Adrenal gland (tissue), 12 donors: ENCODE measurements around the gene GATA1. TPM values are rescaled to one million over a fixed set of nuclear protein-coding genes. Genes with fewer than 3 reads are reported as not detected.

Experiments used
- DNase-seq, 7 donors: peaks; one replicate each; pipeline ENCODE4 v3.0.0-alpha.2; 2019 to 2020
- H3K27ac ChIP-seq, 5 donors: fragments of 200-600 bp; sonication (generic) in 4 of 5; 1 replicate in 3 of 5; 2 replicates in 2 of 5; pipeline versions ENCODE4 v1.5.1 to v1.8.0; 2016 to 2020; ENCODE audit warnings: mild to moderate bottlenecking in 1 of 5
- H3K27me3 ChIP-seq: fragments of 200-600 bp; 2 replicates; pipeline ENCODE4 v1.8.0; 2021
- H3K36me3 ChIP-seq, 2 donors: fragments of 200-600 bp; replicated peaks in 1 of 2; 1 replicate in 1 of 2; 2 replicates in 1 of 2; pipeline versions ENCODE4 v1.5.1 to v1.8.0; 2018 to 2022
- H3K4me1 ChIP-seq, 2 donors: fragments of 200-600 bp; replicated peaks in 1 of 2; 1 replicate in 1 of 2; 2 replicates in 1 of 2; pipeline versions ENCODE4 v1.5.1 to v1.8.0; 2018 to 2021
- H3K4me3 ChIP-seq, 4 donors: fragments of 200-600 bp; sonication (generic) in 3 of 4; one replicate each; pipeline ENCODE4 v1.5.1; 2016 to 2018
- H3K9me3 ChIP-seq, 3 donors: fragments of 200-600 bp; sonication (generic) in 1 of 3; replicated peaks in 1 of 3; 1 replicate in 2 of 3; 2 replicates in 1 of 3; pipeline versions ENCODE4 v1.5.1 to v1.8.0; 2016 to 2021
- CTCF ChIP-seq, 6 experiments: fragments of 450-650 bp in 4 of 6; fragments of 200-600 bp in 2 of 6; sonication (generic) in 1 of 6; IDR thresholded peaks; 1 replicate in 5 of 6; 2 replicates in 1 of 6; pipeline versions ENCODE4 v1.5.1 to v1.8.0; 2016 to 2021; ENCODE audit warnings: antibody characterized with exemption in 6 of 6, mild to moderate bottlenecking in 2 of 6, moderate library complexity in 1 of 6
- POLR2A ChIP-seq, 2 donors: fragments of 450-650 bp; IDR thresholded peaks; one replicate each; pipeline ENCODE4 v1.6.1; 2017; ENCODE audit warnings: antibody characterized with exemption in 2 of 2, mild to moderate bottlenecking in 2 of 2, moderate library complexity in 1 of 2
- WGBS, 4 donors: extraction: QIAGEN DNeasy Blood & Tissue Kit in 2 of 4; methylation state at CpG; one replicate each; pipeline versions ENCODE4 v1.1.5 to v1.1.7; 2013 to 2017; 5-methylcytosine and 5-hydroxymethylcytosine counted together
- intact Hi-C, 2 donors: fragments of 100-400 bp; cut with DNase I; formaldehyde crosslinking; loops; one replicate each; pipeline versions ENCODE4 v1.14.1 to v1.15.0; 2022 to 2023
- polyA plus RNA-seq, 3 donors: library from polyadenylated mRNA; stranded (reverse); fragments of 200-250 nt in 2 of 3; fragments of 350-450 nt in 1 of 3; fragmentation: Illumina TruSeq in 1 of 3; extraction: RNeasy Lipid Tissue Mini Kit (QIAGEN cat#74804) in 1 of 3; gene quantifications; one replicate each; pipeline ENCODE4 v1.2.3, GENCODE V29; 2013 to 2014
- total RNA-seq, 9 donors: library from RNA; depleted of rRNA in 4 of 9; stranded (reverse); fragments of >200 nt in 4 of 9; fragments of 120-200 nt in 1 of 9; fragmentation: NEBNext Ultra II Directional in 1 of 9; extraction: Animal tissue kit (Norgen Biotek cat#: 25700) in 1 of 9; gene quantifications; one replicate each; pipeline versions ENCODE4 v1.1.0 to v1.2.4, GENCODE V29; 2013 to 2023
- donor health status: healthy with polysubstance abuse.
- donor health status: Bipolar disorder and iron deficiency.
- donor health status: DM: yes; HTN: yes; CAD: no.
- donor health status: DM: no; HTN: no; CAD: no.
- donor health status: DM: no; HTN: no; CAD: no.
- donor health status: DM: yes; HTN: yes; CAD: no.

Gene GATA1
- total and polyA plus RNA-seq, 12 donors, result 0.27 to 0.43 (median 0.33) TPM; not detected in 9

- DNase-seq, result no peak
- peaks cover 11% of the 10 kb centered on the region for H3K27me3 ChIP-seq
- intact Hi-C loops, result no loop called here
- H3K4me3 ChIP-seq, result no peak overlapping the region
- H3K27ac ChIP-seq, result no peak overlapping the region
- H3K9me3 ChIP-seq, result no peaks in the 10 kb centered on the region
- H3K4me1 ChIP-seq, result no peaks in the 10 kb centered on the region
- peaks cover 0 to 3% of the 10 kb centered on the region in 2 donors for H3K36me3 ChIP-seq
- no peak for TF ChIP-seq POLR2A (IDR thresholded peaks at IDR 0.05)
- TF ChIP-seq CTCF (IDR thresholded peaks at IDR 0.05), result no peak
- WGBS, 4 donors, result 80 to 97% (median 84%) methylated on average over 1 to 8 of the region's 8 CpGs
Observed at GRCh38 chrX:48824066-48824465, 37.7 kb downstream of the GATA1 start.

- Histone ChIP-seq H3K36me3 (peaks cover 0 to 3% of the 10 kb centered on the region in 2 donors), H3K27ac (no peak within 1 kb of the TSS), H3K4me3 (no peak within 1 kb of the TSS), H3K9me3 (no peaks in the 10 kb centered on the region), H3K27me3 (peaks cover 25% of the 10 kb centered on the region), H3K4me1 (no peaks in the 10 kb centered on the region)
- DNase-seq, result no peak
- 36 to 100% (median 64%) methylated on average over 1 to 61 of the region's 67 CpGs for WGBS, 4 donors
- intact Hi-C loops, result no loop called here
- TF ChIP-seq POLR2A (IDR thresholded peaks at IDR 0.05) (no peak), CTCF (IDR thresholded peaks at IDR 0.05) (no peak)
Observed at GRCh38 chrX:48826135-48826875, 39.9 kb downstream of the GATA1 start, which contains the start of gene ERAS. TSS of gene ERAS (plus strand) at chrX:48826513. CDS start at chrX:48829124, 2,611 bp downstream.

- Histone ChIP-seq H3K27me3 (peaks cover 32% of the 10 kb centered on the region), H3K27ac (no peak overlapping the region), H3K36me3 (peaks cover 0 to 1% of the 10 kb centered on the region in 2 donors), H3K9me3 (no peaks in the 10 kb centered on the region), H3K4me1 (no peaks in the 10 kb centered on the region), H3K4me3 (no peak overlapping the region)
- TF ChIP-seq CTCF (IDR thresholded peaks at IDR 0.05), result no peak
- no peak for TF ChIP-seq POLR2A (IDR thresholded peaks at IDR 0.05)
- 38 to 76% (median 51%) methylated on average over 28 to 67 of the region's 73 CpGs for WGBS, 4 donors
- no peak for DNase-seq
- intact Hi-C loops, result no loop called here
Observed at GRCh38 chrX:48826876-48827653, 40.7 kb downstream of the GATA1 start.

GRCh38 chrX:48827654-48827968 lies 41.2 kb downstream of the GATA1 start:
- intact Hi-C loops, result no loop called here
- 64 to 92% (median 72%) methylated on average over 3 to 4 of the region's 4 CpGs for whole genome bisulfite sequencing, 4 donors

More at GRCh38 chrX:48827654-48827968, 41.2 kb downstream of the GATA1 start:
- DNase-seq, result no peak
- Histone ChIP-seq H3K27me3 (peaks cover 38% of the 10 kb centered on the region), H3K4me1 (no peaks in the 10 kb centered on the region), H3K4me3 (no peak overlapping the region), H3K27ac (no peak overlapping the region), H3K9me3 (no peaks in the 10 kb centered on the region), H3K36me3 (no peaks in the 10 kb centered on the region)
- TF ChIP-seq CTCF (IDR thresholded peaks at IDR 0.05) (no peak), POLR2A (IDR thresholded peaks at IDR 0.05) (no peak)
